HG03378 (cell line): ENCODE measurements around the gene CMIP.

Experiments
- ATAC-seq: cut with Tn5 transposase; IDR thresholded peaks from one replicate; pipeline ENCODE4 v1.9.1; 2021; ENCODE audit warnings: mild to moderate bottlenecking, moderate library complexity; ENCODE audit not compliant: unreplicated experiment

Gene CMIP

GRCh38 chr16:81492965-81493754, 48.6 kb downstream of the CMIP start:
- no peak for ATAC-seq

- no peak for ATAC-seq
Measured at GRCh38 chr16:81493755-81494433, 49.3 kb downstream of the CMIP start.

- no peak for ATAC-seq
Measured at GRCh38 chr16:81494434-81494806, 49.8 kb downstream of the CMIP start.

GRCh38 chr16:81494888-81495287, 50.3 kb downstream of the CMIP start:
- no peak for ATAC-seq

GRCh38 chr16:81495321-81496234, 51.0 kb downstream of the CMIP start:
- no peak for ATAC-seq

GRCh38 chr16:81496321-81496720, 51.7 kb downstream of the CMIP start:
- no peak for ATAC-seq

GRCh38 chr16:81496742-81497141, 52.1 kb downstream of the CMIP start:
- ATAC-seq = no peak

GRCh38 chr16:81497690-81498089, 53.1 kb downstream of the CMIP start:
- ATAC-seq = peak; percentile 63

- no peak for ATAC-seq
Measured at GRCh38 chr16:81498351-81498750, 53.7 kb downstream of the CMIP start.

GRCh38 chr16:81499576-81500380, 55.2 kb downstream of the CMIP start:
- no peak for ATAC-seq

GRCh38 chr16:81500833-81501521, 56.4 kb downstream of the CMIP start:
- no peak for ATAC-seq

- ATAC-seq = no peak
Measured at GRCh38 chr16:81502396-81503070, 57.9 kb downstream of the CMIP start.

- peak; percentile 77 for ATAC-seq
Measured at GRCh38 chr16:81505011-81505661, 60.5 kb downstream of the CMIP start.

- ATAC-seq = no peak
Measured at GRCh38 chr16:81509404-81509803, 64.8 kb downstream of the CMIP start.

GRCh38 chr16:81510016-81510415, 65.4 kb downstream of the CMIP start:
- no peak for ATAC-seq

- no peak for ATAC-seq
Measured at GRCh38 chr16:81511371-81511770, 66.8 kb downstream of the CMIP start.

GRCh38 chr16:81513204-81514040, 68.8 kb downstream of the CMIP start:
- peak; percentile 10 for ATAC-seq

GRCh38 chr16:81514041-81514559, 69.5 kb downstream of the CMIP start:
- peak; percentile 48 for ATAC-seq
